CD4-positive, alpha-beta T cell (primary cell): Measurements from ENCODE around the gene MEI1. TPM values are rescaled to one million over a fixed set of nuclear protein-coding genes. Genes with fewer than 3 reads are reported as not detected.

Source experiments
- ATAC-seq: fragments of 200-7000 bp; cut with Tn5 transposase; one replicate; pipeline ENCODE4 v1.10.0; 2022; ENCODE audit warnings: mild to moderate bottlenecking; ENCODE audit not compliant: poor library complexity
- CTCF ChIA-PET: fragments of 350-600 bp; sonication (Branson Sonifier 250); formaldehyde crosslinking; loops from one replicate; lab custom pipeline; 2021; ENCODE audit warnings: antibody characterized with exemption, inconsistent platforms; lab: Charles Lee
- POLR2A ChIA-PET: fragments of 350-600 bp; sonication (Branson Sonifier 250); formaldehyde crosslinking; loops from one replicate; lab custom pipeline; 2021; ENCODE audit warnings: antibody characterized with exemption, inconsistent platforms; lab: Charles Lee
- DNase-seq, 14 experiments: peaks; one replicate each; pipeline ENCODE4 v3.0.0-alpha.2; 2013 to 2020; ENCODE audit warnings: mixed read lengths in 2 of 14
- H3K27ac ChIP-seq, 2 donors: one replicate each; pipeline versions ENCODE4 v1.5.1 to v1.7.0; 2013; ENCODE audit warnings: low read length in 2 of 2, low read depth in 1 of 2, mild to moderate bottlenecking in 1 of 2
- H3K27me3 ChIP-seq, 2 experiments: 1 replicate in 1 of 2; 2 replicates in 1 of 2; pipeline versions ENCODE4 v1.6.1 to v1.7.0; 2013; ENCODE audit warnings: low read length in 2 of 2, control low read depth in 1 of 2, mild to moderate bottlenecking in 1 of 2, moderate library complexity in 1 of 2; ENCODE audit not compliant: insufficient read depth in 2 of 2, control insufficient read depth in 1 of 2
- H3K36me3 ChIP-seq: one replicate; pipeline ENCODE4 v1.6.1; 2013; ENCODE audit warnings: low read length, control low read depth; ENCODE audit not compliant: insufficient read depth
- H3K4me1 ChIP-seq: one replicate; pipeline ENCODE4 v1.6.1; 2013; ENCODE audit warnings: low read length, control low read depth; ENCODE audit not compliant: insufficient read depth
- H3K4me3 ChIP-seq: one replicate; pipeline ENCODE4 v1.5.1; 2013; ENCODE audit warnings: mild to moderate bottlenecking, low read length, moderate library complexity
- H3K9me3 ChIP-seq, 2 experiments: 1 replicate in 1 of 2; 2 replicates in 1 of 2; pipeline versions ENCODE4 v1.6.1 to v1.7.0; 2013; ENCODE audit warnings: low read length in 2 of 2, mild to moderate bottlenecking in 2 of 2, control low read depth in 1 of 2, moderate library complexity in 1 of 2; ENCODE audit not compliant: control insufficient read depth in 1 of 2, insufficient read depth in 1 of 2
- H3K27ac Mint-ChIP-seq: one replicate; pipeline ENCODE4 v1.8.0; 2020; ENCODE audit warnings: mixed read lengths
- H3K27me3 Mint-ChIP-seq: one replicate; pipeline ENCODE4 v1.8.0; 2021; ENCODE audit warnings: mixed read lengths
- H3K36me3 Mint-ChIP-seq: one replicate; pipeline ENCODE4 v1.8.0; 2021; ENCODE audit warnings: low read depth, mixed read lengths
- H3K4me1 Mint-ChIP-seq: one replicate; pipeline ENCODE4 v1.8.0; 2021; ENCODE audit warnings: low read depth, mixed read lengths
- H3K4me3 Mint-ChIP-seq: one replicate; pipeline ENCODE4 v1.8.0; 2020; ENCODE audit warnings: mild to moderate bottlenecking, mixed read lengths
- H3K9me3 Mint-ChIP-seq: one replicate; pipeline ENCODE4 v1.8.0; 2020; ENCODE audit warnings: mixed read lengths
- intact Hi-C, 2 experiments: fragments of 100-400 bp; cut with DNase I in 1 of 2; cut with micrococcal nuclease in 1 of 2; formaldehyde crosslinking; loops; one replicate each; pipeline versions ENCODE4 v1.15.1 to v1.9.0; 2023 to 2025; cut with DNase I, micrococcal nuclease
- total RNA-seq, 174 experiments: library from RNA in 2 of 174; stranded (reverse) in 2 of 174; gene quantifications; one replicate each; pipeline ENCODE4 v1.2.3 and lab custom pipeline; 2021 to 2026
- TF ChIP-seq, protein P1 (sequence below): fragments of 200-600 bp; IDR thresholded peaks from one replicate; pipeline ENCODE4 v1.8.0; 2022; ENCODE audit warnings: antibody characterized with exemption, mild to moderate bottlenecking

MEI1 gene
- total RNA-seq, 2 experiments from 2014 or later: 64.4 to 81.0 TPM

DNA sequence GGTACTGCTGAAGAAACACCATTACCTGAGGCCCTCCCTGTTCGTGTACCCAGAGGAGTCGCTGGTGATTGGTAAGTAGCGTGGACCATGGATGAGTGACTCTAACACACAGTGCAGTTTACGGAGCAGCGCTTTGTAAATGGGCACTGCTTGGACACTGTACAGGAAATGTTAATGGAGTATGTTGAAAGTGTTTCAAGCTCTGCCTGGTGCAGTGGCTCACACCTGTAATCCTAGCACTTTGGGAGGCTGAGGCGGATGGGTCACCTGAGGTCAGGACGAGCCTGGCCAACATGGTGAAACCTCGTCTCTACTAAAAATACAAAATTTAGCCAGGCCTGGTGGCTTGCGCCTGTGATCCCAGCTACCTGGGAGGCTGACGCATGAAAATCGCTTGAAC, 48.5 kb upstream of the MEI1 start:
- ChIA-PET CTCF (interaction anchor here (1.2 kb wide), 1 partner anchor 16 kb away, joined by 3 read pairs; no protein-coding TSS in a partner anchor), POLR2A (interaction anchor here (1.7 kb wide), 1 partner anchor 9 kb away, joined by 3 read pairs; no protein-coding TSS in a partner anchor)
- Histone ChIP-seq H3K36me3 (peaks cover 92% of the 10 kb centered on the region), H3K27ac (no peak overlapping the region), H3K9me3 (no peaks in the 10 kb centered on the region), H3K27me3 (no peaks in the 10 kb centered on the region), H3K4me3 (no peak overlapping the region), H3K4me1 (no peaks in the 10 kb centered on the region)
- TF ChIP-seq, protein P1, sequence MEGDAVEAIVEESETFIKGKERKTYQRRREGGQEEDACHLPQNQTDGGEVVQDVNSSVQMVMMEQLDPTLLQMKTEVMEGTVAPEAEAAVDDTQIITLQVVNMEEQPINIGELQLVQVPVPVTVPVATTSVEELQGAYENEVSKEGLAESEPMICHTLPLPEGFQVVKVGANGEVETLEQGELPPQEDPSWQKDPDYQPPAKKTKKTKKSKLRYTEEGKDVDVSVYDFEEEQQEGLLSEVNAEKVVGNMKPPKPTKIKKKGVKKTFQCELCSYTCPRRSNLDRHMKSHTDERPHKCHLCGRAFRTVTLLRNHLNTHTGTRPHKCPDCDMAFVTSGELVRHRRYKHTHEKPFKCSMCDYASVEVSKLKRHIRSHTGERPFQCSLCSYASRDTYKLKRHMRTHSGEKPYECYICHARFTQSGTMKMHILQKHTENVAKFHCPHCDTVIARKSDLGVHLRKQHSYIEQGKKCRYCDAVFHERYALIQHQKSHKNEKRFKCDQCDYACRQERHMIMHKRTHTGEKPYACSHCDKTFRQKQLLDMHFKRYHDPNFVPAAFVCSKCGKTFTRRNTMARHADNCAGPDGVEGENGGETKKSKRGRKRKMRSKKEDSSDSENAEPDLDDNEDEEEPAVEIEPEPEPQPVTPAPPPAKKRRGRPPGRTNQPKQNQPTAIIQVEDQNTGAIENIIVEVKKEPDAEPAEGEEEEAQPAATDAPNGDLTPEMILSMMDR: no peak
- intact Hi-C loops: no loop called here
- Mint-ChIP-seq H3K4me1 (peaks cover 6% of the 10 kb centered on the region), H3K4me3 (no peak overlapping the region), H3K27me3 (no peaks in the 10 kb centered on the region), H3K36me3 (peaks cover 89% of the 10 kb centered on the region), H3K27ac (no peak overlapping the region), H3K9me3 (no peaks in the 10 kb centered on the region)
- ATAC-seq (no peak), DNase-seq (no peak)

DNA sequence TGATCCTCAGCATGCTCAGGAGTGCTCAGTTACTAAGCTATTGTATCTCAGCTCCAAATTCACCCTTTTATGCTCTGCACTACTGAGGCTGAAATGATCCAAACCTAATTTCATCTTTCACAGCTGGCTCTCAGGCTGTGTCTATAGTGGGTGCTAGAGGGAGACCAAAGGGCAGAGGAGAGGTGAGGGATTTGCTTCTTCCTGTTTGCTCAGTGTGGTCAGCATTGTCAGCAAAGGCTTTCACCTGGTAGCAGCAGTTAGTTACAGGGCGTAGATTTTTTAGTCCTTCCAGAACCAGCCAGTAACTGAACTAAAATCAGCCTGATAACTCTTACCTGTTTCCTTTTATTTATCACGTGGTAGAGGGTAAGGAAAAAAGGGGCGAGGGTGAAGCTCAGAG, 45.0 kb upstream of the MEI1 start:
- Mint-ChIP-seq H3K4me3 (no peak overlapping the region), H3K4me1 (no peaks in the 10 kb centered on the region), H3K27ac (no peak overlapping the region), H3K36me3 (peaks cover 92% of the 10 kb centered on the region), H3K27me3 (no peaks in the 10 kb centered on the region), H3K9me3 (no peaks in the 10 kb centered on the region)
- TF ChIP-seq, protein P1: no peak
- Histone ChIP-seq H3K4me3 (no peak overlapping the region), H3K4me1 (no peaks in the 10 kb centered on the region), H3K27ac (no peak overlapping the region), H3K27me3 (no peaks in the 10 kb centered on the region), H3K9me3 (no peaks in the 10 kb centered on the region), H3K36me3 (peaks cover 98% of the 10 kb centered on the region)
- ATAC-seq (no peak), DNase-seq (no peak)
- ChIA-PET POLR2A (no interaction called here), CTCF (interaction anchor here (1.0 to 2.5 kb wide), 2 partner anchors 12 to 30 kb away, joined by 3 to 6 read pairs; no protein-coding TSS in a partner anchor)
- intact Hi-C loops: no loop called here

DNA sequence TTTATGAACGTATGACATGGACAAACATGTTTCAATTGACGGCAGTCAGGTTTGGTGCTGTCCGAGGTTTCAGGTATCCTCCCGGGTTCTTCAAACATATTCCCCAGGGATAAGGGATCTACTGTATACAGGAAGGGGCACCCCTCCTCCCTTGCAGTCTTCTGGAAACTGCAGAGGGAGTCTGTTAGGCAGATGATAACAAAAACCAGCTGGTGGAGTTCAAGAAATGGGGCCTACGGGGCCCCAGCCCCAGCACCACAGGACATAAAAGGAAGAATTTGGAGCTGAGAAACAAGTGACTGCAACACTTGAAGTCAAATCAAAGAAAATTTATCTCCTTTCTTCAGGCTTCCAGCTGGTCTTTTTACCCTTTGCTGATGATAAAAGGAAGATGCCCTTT, 42.7 kb upstream of the MEI1 start:
- Histone ChIP-seq H3K27ac (no peak overlapping the region), H3K4me1 (no peaks in the 10 kb centered on the region), H3K27me3 (no peaks in the 10 kb centered on the region), H3K36me3 (peaks cover 98% of the 10 kb centered on the region), H3K9me3 (no peaks in the 10 kb centered on the region), H3K4me3 (no peak overlapping the region)
- ATAC-seq (no peak), DNase-seq (no peak)
- intact Hi-C loops: no loop called here
- ChIA-PET CTCF (no interaction called here), POLR2A (interaction anchor here (1.1 kb wide), 1 partner anchor 33 kb away, joined by 3 read pairs; no protein-coding TSS in a partner anchor)
- H3K27me3 Mint-ChIP-seq: no peaks in the 10 kb centered on the region
- no peaks in the 10 kb centered on the region for H3K4me1 Mint-ChIP-seq
- H3K4me3 Mint-ChIP-seq: no peak overlapping the region
- TF ChIP-seq, protein P1: no peak
- no peak overlapping the region for H3K27ac Mint-ChIP-seq
- peaks cover 95% of the 10 kb centered on the region for H3K36me3 Mint-ChIP-seq
- no peaks in the 10 kb centered on the region for H3K9me3 Mint-ChIP-seq
